T-helper 9 cell (primary cell): Measurements from ENCODE around the gene EHD4.

ENCODE experiments used
- DNase-seq: peaks from one replicate; pipeline ENCODE4 v3.0.0-alpha.2; 2020
- total RNA-seq, 2 donors: gene quantifications; one replicate each; lab custom pipeline; 2026; lab: John Stamatoyannopoulos, UW

EHD4 gene
- 63.9 to 142 reads per million in 2 donors for total RNA-seq

- peak; percentile 88 for DNase-seq
These were observed at the start of gene EHD4 for GRCh38 chr15:41972253-41973242. Gene EHD4, minus strand, starts transcription at chr15:41972557. Its CDS starts 63 bp downstream, at chr15:41972494.

- no peak for DNase-seq
These were observed 49.2 kb upstream of the EHD4 start for GRCh38 chr15:42021593-42021992.

- DNase-seq: no peak
These were observed 48.4 kb upstream of the EHD4 start, which contains the start of gene PLA2G4E for GRCh38 chr15:42020713-42021273. Gene PLA2G4E, minus strand, starts transcription at chr15:42021042. Its CDS starts 12 bp downstream, at chr15:42021030.

GRCh38 chr15:42018306-42019224, 46.2 kb upstream of the EHD4 start:
- DNase-seq: no peak

GRCh38 chr15:42016971-42017370, 44.6 kb upstream of the EHD4 start:
- no peak for DNase-seq

GRCh38 chr15:42014406-42014805, 42.0 kb upstream of the EHD4 start:
- no peak for DNase-seq

- DNase-seq: no peak
These were observed 40.6 kb upstream of the EHD4 start for GRCh38 chr15:42012928-42013482.

GRCh38 chr15:42012241-42012640, 39.9 kb upstream of the EHD4 start:
- DNase-seq: no peak

GRCh38 chr15:42011074-42011473, 38.7 kb upstream of the EHD4 start:
- DNase-seq: no peak

GRCh38 chr15:42010434-42010833, 38.1 kb upstream of the EHD4 start:
- DNase-seq: no peak

- no peak for DNase-seq
These were observed 37.1 kb upstream of the EHD4 start for GRCh38 chr15:42009474-42009873.

- DNase-seq: no peak
These were observed 36.7 kb upstream of the EHD4 start for GRCh38 chr15:42009022-42009421.

GRCh38 chr15:42007386-42007785, 35.0 kb upstream of the EHD4 start:
- DNase-seq: no peak

GRCh38 chr15:42002333-42002732, 30.0 kb upstream of the EHD4 start:
- no peak for DNase-seq

- DNase-seq: no peak
These were observed 28.9 kb upstream of the EHD4 start for GRCh38 chr15:42001236-42001635.

GRCh38 chr15:41999290-42000285, 27.2 kb upstream of the EHD4 start:
- no peak for DNase-seq

GRCh38 chr15:41997845-41998244, 25.5 kb upstream of the EHD4 start:
- DNase-seq: no peak

GRCh38 chr15:41996921-41997592, 24.7 kb upstream of the EHD4 start:
- no peak for DNase-seq

GRCh38 chr15:41996376-41996775, 24.0 kb upstream of the EHD4 start:
- DNase-seq: no peak

- DNase-seq: no peak
These were observed 23.1 kb upstream of the EHD4 start for GRCh38 chr15:41995476-41995855.
